Measurements from ENCODE around the gene SPDYE5.
"Not testable (repeated sequence)": the region's sequence is repeated elsewhere in the genome, so short reads cannot be mapped to it uniquely, and the experiment has no call there.

DNA sequence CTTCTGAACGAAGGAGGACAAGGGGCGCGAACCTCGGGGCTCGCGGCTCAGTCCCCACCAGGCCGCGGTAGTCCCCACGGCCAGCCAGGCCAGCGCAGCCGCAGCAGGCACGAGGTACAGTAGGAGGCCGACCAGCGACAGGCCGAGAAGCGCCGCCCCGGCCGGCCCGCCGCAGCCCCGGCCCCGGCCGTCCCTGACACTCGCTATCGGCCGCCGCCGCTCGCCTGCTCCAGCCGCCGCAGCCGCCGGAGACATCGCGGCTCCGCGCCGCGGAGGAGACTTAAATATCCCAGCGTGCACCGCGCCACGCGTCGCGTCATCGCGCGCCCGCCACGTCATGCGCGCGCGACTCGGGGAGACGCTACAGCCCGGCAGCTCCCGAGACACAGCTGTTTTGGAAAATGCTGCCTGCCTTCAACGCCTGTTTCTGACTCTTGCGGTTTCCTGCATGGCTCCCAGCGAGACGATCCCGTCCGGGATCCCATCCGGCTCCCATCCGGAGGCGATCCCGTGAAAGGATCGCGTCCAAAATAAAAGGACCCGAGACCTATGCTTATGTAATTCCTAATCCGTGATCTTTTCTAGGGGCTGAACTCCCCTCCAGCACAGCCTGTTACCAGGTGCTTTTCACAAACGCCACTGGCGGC is 49.5 kb upstream of the SPDYE5 start:
- TF ChIP-seq, protein P1, sequence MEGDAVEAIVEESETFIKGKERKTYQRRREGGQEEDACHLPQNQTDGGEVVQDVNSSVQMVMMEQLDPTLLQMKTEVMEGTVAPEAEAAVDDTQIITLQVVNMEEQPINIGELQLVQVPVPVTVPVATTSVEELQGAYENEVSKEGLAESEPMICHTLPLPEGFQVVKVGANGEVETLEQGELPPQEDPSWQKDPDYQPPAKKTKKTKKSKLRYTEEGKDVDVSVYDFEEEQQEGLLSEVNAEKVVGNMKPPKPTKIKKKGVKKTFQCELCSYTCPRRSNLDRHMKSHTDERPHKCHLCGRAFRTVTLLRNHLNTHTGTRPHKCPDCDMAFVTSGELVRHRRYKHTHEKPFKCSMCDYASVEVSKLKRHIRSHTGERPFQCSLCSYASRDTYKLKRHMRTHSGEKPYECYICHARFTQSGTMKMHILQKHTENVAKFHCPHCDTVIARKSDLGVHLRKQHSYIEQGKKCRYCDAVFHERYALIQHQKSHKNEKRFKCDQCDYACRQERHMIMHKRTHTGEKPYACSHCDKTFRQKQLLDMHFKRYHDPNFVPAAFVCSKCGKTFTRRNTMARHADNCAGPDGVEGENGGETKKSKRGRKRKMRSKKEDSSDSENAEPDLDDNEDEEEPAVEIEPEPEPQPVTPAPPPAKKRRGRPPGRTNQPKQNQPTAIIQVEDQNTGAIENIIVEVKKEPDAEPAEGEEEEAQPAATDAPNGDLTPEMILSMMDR (IDR thresholded peaks at IDR 0.05) = not testable (repeated sequence)
- TF ChIP-seq ZFX (IDR thresholded peaks at IDR 0.05; ENCODE audit: borderline replicate concordance) = not testable (repeated sequence)

All from 22Rv1 (cell line).